Skeletal muscle tissue (tissue), 4 donors: ENCODE results near the gene POLA1. TPM values are rescaled to one million over a fixed set of nuclear protein-coding genes. Genes with fewer than 3 reads are reported as not detected.

Experiments
- H3K27ac ChIP-seq: one replicate; pipeline ENCODE4 v1.7.0; 2013; ENCODE audit warnings: mild to moderate bottlenecking, low read depth, low read length, inconsistent platforms
- H3K27me3 ChIP-seq, 3 donors: one replicate each; pipeline ENCODE4 v1.7.0; 2013; ENCODE audit warnings: low read length in 3 of 3; ENCODE audit not compliant: control insufficient read depth in 3 of 3, insufficient read depth in 3 of 3
- H3K36me3 ChIP-seq, 3 donors: one replicate each; pipeline ENCODE4 v1.7.0; 2013; ENCODE audit warnings: low read length in 3 of 3; ENCODE audit not compliant: control insufficient read depth in 3 of 3, insufficient read depth in 3 of 3
- H3K4me1 ChIP-seq, 3 donors: one replicate each; pipeline ENCODE4 v1.7.0; 2013; ENCODE audit warnings: low read length in 3 of 3, mild to moderate bottlenecking in 3 of 3; ENCODE audit not compliant: control insufficient read depth in 3 of 3, insufficient read depth in 3 of 3
- H3K4me3 ChIP-seq, 3 donors: one replicate each; pipeline ENCODE4 v1.7.0; 2013; ENCODE audit warnings: low read length in 3 of 3
- H3K9ac ChIP-seq, 3 donors: one replicate each; pipeline ENCODE4 v1.7.0; 2013; ENCODE audit warnings: low read length in 3 of 3, mild to moderate bottlenecking in 3 of 3, moderate library complexity in 2 of 3, low read depth in 1 of 3
- H3K9me3 ChIP-seq, 3 donors: one replicate each; pipeline ENCODE4 v1.7.0; 2013; ENCODE audit warnings: low read length in 3 of 3; ENCODE audit not compliant: control insufficient read depth in 3 of 3
- total RNA-seq: library from RNA; depleted of rRNA; stranded (reverse); fragments of >200 nt; gene quantifications from one replicate; pipeline ENCODE4 v1.2.3, GENCODE V29; 2014
- donor health status: Osteomylitis.

Gene POLA1
- total RNA-seq, 1 donor from 2014 or later = 63.2 TPM

DNA sequence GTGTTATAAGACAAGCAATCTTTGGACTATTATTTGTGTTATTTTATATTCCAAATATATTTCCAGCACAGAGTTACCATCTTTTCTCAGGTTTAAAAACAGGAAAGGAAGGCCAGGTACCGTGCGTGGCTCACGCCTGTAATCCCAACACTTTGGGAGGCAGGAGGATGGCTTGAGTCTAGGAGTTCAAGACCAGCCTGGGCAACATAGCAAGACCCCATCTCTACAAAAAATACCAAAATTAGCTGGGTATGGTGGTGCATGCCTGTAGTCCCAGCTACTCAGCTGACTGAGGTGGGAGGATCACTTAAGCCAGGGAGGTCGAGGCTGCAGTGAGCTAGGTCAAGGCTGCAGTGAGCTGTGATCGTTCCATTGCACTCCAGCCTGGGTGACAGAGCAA lies 140.0 kb downstream of the POLA1 start:
- no peak overlapping the region for H3K9ac ChIP-seq
- H3K9me3 ChIP-seq = no peaks in the 10 kb centered on the region
- peaks cover 0 to 7% (median 3%) of the 10 kb centered on the region in 3 donors for H3K4me1 ChIP-seq
- H3K4me3 ChIP-seq = no peak overlapping the region
- H3K27ac ChIP-seq = no peak overlapping the region
- no peaks in the 10 kb centered on the region for H3K36me3 ChIP-seq
- no peaks in the 10 kb centered on the region for H3K27me3 ChIP-seq

DNA sequence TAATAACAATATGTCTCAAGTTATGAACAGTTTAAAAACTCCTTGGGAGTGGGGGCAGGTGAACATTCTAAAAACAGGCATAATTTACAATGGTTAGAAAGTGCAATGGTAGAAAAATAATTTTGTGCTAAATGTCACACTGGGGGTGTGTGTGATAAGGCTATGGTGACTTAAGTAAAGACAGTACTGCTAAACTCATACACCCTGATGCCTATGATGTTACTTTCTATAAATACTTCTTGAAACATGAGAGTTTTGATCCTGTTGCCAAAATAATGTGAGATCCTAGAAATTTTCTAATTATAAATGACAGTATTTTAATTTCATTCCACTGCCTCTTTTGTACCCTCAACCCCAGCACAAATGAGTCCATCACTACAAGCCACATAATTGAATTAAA lies 144.2 kb downstream of the POLA1 start:
- Histone ChIP-seq H3K9ac (peak overlapping the region; percentile 8 to 67 (median 52)), H3K4me3 (no peak overlapping the region), H3K27ac (peak overlapping the region; percentile 77), H3K27me3 (no peaks in the 10 kb centered on the region), H3K4me1 (peaks cover 0 to 4% (median 3%) of the 10 kb centered on the region in 3 donors), H3K36me3 (no peaks in the 10 kb centered on the region), H3K9me3 (no peaks in the 10 kb centered on the region)

DNA sequence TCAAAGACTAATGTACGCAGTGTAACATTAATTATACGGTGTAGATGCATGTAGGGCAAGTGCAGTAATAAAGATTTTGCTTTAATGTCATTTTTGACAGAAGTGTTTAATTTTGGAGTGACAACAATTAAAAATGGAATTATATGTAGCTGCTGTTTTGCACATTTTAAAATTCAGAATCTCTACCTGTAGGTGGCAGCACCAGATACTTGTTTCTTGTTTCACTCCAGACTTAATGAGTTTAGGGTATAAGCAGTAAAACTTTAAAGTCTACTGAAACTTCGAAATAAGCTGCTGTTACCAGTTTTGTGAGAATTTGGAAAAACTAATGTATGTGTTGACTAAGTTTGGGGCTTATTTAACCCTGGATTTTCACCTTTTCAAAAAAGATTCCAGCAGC lies 144.9 kb downstream of the POLA1 start:
- no peaks in the 10 kb centered on the region for H3K36me3 ChIP-seq
- no peak overlapping the region for H3K4me3 ChIP-seq
- no peaks in the 10 kb centered on the region for H3K9me3 ChIP-seq
- peak overlapping the region in 2 of 3 donors; percentile 52 to 67 for H3K9ac ChIP-seq
- peak overlapping the region; percentile 77 for H3K27ac ChIP-seq
- H3K27me3 ChIP-seq = no peaks in the 10 kb centered on the region
- peaks cover 0 to 4% (median 3%) of the 10 kb centered on the region in 3 donors for H3K4me1 ChIP-seq

DNA sequence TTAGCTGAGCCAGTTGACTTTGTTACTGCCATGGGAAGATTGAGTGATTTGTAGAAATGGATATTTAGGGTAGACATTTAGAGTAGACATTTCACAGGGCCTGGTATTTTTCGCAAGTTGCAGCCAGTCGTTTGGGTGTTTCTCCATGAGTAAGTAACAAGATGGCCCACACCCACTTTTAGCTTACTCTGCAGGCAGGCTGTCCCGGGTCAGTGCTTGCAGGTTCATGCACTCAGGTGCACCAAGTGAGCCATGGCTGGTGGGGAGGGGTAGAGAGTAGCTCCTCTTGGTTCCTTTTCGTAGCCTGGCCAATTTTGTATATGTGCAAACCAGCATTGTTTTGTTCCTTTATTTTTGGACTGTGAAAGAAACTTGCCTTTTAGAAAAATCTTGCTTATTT lies 145.6 kb downstream of the POLA1 start:
- Histone ChIP-seq H3K27ac (no peak overlapping the region), H3K27me3 (no peaks in the 10 kb centered on the region), H3K9me3 (no peaks in the 10 kb centered on the region), H3K4me1 (peaks cover 0 to 4% (median 3%) of the 10 kb centered on the region in 3 donors), H3K36me3 (no peaks in the 10 kb centered on the region), H3K4me3 (no peak overlapping the region), H3K9ac (no peak overlapping the region)

DNA sequence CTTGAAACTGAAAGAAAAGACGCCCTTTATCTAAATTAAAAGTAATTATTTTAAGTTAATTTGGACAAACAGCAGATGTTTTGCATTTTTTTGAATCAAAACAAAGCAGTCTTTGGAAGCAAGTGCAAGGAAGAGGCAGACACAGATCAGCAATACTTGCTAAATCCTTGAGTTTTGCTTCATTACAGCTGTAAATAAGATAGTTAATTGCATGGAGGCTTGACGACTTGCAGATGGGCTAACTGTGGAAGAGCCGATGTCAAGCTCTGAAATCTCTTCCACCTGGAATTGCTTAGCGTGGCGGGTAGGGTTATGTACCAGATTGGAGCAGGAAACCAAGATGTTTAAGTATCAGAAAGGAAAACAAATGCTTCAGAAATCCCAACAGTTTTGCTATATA lies 148.8 kb downstream of the POLA1 start:
- peaks cover 0 to 4% (median 3%) of the 10 kb centered on the region in 3 donors for H3K4me1 ChIP-seq
- no peaks in the 10 kb centered on the region for H3K36me3 ChIP-seq
- no peak overlapping the region for H3K9ac ChIP-seq
- no peaks in the 10 kb centered on the region for H3K27me3 ChIP-seq
- H3K4me3 ChIP-seq = no peak overlapping the region
- H3K27ac ChIP-seq = no peak overlapping the region
- H3K9me3 ChIP-seq = no peaks in the 10 kb centered on the region

DNA sequence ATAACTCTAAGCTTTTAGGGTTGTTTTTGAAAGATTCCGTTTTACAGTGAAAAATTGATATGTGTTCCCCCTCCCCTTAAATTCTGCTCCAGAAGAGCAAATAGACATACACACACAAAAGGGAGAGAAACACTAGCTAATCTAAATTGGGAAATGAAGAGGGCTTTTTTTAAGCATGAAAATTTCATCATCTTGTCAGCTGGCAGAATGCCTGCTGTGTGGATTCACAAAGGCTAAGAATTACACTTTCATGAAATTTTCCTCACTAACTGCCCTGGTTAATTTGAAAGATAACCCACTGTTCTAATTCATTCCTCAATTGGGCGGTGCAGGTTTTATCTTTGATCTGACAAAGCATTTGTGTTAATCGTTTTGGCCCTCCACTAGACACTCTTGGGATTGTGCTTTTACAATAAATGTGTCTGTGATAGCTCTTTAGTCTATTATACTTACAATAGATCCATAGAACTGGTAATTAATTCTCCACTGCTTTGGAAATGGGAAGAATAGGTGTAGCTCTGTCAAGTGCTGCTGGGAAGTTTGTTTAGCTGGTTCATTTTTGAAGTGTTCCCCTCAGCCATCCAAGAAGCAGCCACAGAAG lies 152.9 kb downstream of the POLA1 start:
- H3K4me1 ChIP-seq = no peaks in the 10 kb centered on the region
- no peak overlapping the region for H3K9ac ChIP-seq
- peaks cover 0 to under 1% (median 0%) of the 10 kb centered on the region in 3 donors for H3K36me3 ChIP-seq
- no peak overlapping the region for H3K4me3 ChIP-seq
- no peak overlapping the region for H3K27ac ChIP-seq
- no peaks in the 10 kb centered on the region for H3K27me3 ChIP-seq
- H3K9me3 ChIP-seq = no peaks in the 10 kb centered on the region

DNA sequence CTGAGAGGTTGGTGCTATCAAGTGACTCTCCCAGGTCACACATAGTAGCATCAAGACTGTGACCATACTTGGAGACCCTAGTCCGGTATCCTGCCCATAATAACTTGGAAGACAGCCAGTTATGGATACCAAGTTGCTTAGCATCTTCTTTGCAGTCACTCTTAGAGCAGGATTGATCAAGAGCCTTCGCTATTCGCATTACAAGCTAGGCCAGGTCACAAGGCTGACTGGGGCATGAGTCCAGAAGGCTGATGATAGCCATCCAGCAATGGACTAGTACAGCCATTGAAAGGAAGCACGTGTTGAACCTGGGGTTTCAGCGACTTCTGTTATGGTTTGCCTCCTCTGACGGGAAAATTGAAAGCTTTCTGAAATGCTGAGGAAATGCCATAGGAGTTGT lies 157.6 kb downstream of the POLA1 start:
- H3K27me3 ChIP-seq = no peaks in the 10 kb centered on the region
- peaks cover 0 to 5% (median 1%) of the 10 kb centered on the region in 3 donors for H3K36me3 ChIP-seq

DNA sequence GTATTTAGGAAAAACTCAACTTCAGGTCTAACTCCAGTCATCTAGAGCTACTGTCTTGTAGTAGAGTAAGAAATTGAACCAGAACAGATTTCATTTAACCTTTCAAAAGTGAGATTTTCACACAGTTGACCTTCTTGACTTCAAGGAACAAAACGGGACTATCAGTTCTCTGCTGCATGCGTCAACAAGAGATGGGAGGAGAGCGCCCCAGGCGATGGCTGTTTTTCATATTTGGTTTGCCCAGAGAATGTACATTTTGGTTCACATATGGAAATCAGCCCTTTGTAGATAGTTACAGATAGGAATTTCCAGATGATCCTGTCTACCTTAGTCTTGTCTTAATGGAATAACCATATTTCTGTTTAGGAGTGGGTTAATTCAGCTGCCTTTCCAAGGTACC lies 158.1 kb downstream of the POLA1 start:
- Histone ChIP-seq H3K27ac (no peak overlapping the region), H3K9me3 (no peaks in the 10 kb centered on the region), H3K4me3 (no peak overlapping the region), H3K36me3 (peaks cover 0 to 5% (median 1%) of the 10 kb centered on the region in 3 donors), H3K4me1 (no peaks in the 10 kb centered on the region), H3K27me3 (no peaks in the 10 kb centered on the region), H3K9ac (no peak overlapping the region)

More for the DNA sequence above, 157.6 kb downstream of the POLA1 start:
- Histone ChIP-seq H3K4me1 (no peaks in the 10 kb centered on the region), H3K4me3 (no peak overlapping the region), H3K9me3 (no peaks in the 10 kb centered on the region), H3K9ac (no peak overlapping the region), H3K27ac (no peak overlapping the region)

DNA sequence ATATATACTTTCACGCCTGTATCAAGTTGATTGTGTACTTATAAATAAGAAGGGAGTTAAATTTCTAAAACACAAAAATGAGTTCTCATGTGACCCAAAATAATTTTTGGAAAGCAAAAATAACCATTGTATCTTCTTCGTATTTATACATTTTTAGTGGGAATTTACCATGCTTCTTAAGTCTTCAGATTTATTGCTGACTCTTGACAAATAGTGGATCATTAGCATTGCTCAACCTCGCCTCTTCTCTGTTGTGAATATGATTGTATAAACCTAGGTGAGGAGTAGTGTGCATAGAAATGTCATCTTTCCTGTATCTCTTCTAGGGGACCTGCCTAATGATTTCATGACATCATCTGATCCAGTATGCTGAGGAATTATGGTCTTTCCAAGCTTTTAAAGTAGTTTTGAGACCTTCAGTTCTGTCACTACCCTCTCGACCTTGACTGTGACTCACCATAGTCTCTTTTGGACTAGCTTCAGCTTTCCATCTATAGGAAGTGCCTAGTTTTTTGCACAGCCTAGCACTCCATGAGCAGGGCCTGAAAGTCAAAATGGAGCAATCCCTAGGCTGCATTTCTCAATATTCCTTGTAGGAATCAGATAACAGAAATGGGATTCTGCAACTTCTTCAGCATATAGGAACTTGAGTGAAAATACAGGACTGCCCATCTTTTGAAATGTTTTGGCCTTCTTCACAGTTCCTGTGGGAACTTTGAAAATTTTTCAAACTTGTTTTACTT lies 164.5 kb downstream of the POLA1 start:
- H3K27me3 ChIP-seq = no peaks in the 10 kb centered on the region
- H3K4me1 ChIP-seq = peaks cover 0 to 2% (median 0%) of the 10 kb centered on the region in 3 donors
- no peak overlapping the region for H3K4me3 ChIP-seq
- no peak overlapping the region for H3K9ac ChIP-seq
- H3K27ac ChIP-seq = no peak overlapping the region
- H3K36me3 ChIP-seq = peaks cover 0 to under 1% (median 0%) of the 10 kb centered on the region in 3 donors
- no peaks in the 10 kb centered on the region for H3K9me3 ChIP-seq

DNA sequence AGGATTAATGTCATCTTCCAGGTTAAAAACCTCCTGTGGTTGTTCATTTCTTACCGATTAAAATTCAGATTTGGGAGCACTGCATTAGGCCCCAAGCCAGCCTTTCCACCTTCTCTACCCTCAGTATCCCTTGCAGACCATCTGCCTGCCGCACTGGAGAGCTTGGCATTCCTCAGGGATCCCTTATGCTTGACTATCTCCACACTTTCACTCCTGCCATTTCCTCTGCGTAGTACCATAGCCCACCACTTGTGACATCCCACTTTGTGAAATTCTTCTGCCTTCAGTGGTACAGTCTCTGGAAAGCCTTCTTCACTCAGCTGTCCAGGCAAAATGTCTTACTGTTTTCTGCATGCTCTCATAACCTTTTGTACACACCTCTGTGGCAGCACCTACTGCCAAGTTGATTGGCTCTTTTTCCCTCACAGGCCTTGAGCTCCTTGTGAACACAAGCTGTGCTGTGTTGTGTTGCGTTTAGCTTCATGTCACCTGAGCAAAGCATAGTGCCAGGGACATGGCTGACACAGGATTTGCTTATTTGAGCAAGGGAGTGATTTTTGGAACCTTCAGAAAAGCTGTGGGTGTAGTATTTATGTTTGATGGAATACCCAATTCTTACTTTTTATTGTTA lies 165.6 kb downstream of the POLA1 start:
- Histone ChIP-seq H3K27ac (no peak overlapping the region), H3K27me3 (no peaks in the 10 kb centered on the region), H3K4me3 (no peak overlapping the region), H3K9ac (no peak overlapping the region), H3K9me3 (no peaks in the 10 kb centered on the region), H3K4me1 (peaks cover 0 to 2% (median 0%) of the 10 kb centered on the region in 3 donors), H3K36me3 (no peaks in the 10 kb centered on the region)
